DND-41 (cell line): ENCODE measurements around the gene VSNL1.

Experiments
- CTCF ChIP-seq: IDR thresholded peaks from 2 replicates; pipeline ENCODE4 v1.5.1; 2012; ENCODE audit warnings: borderline replicate concordance, low read length, moderate library complexity, mild to moderate bottlenecking; ENCODE audit not compliant: poor library complexity, severe bottlenecking; ENCODE audit errors: extremely low read depth
- EZH2 ChIP-seq: IDR thresholded peaks from 3 replicates; pipeline ENCODE4 v1.6.1; 2012; ENCODE audit warnings: borderline replicate concordance, low read depth, mild to moderate bottlenecking, moderate library complexity, low read length, inconsistent platforms; ENCODE audit not compliant: severe bottlenecking

GRCh38 chr2:17682098-17682857 is 141.8 kb downstream of the VSNL1 start:
- TF ChIP-seq CTCF (no peak), EZH2 (no peak)
